ENCODE data around the gene AKT3. TPM values are rescaled to one million over a fixed set of nuclear protein-coding genes. Genes with fewer than 3 reads are reported as not detected.

The AKT3 gene
- polyA plus RNA-seq, 2 of the 4 experiments (the other 2 are of a cell fraction) = 18.4 to 43.5 TPM

- ChIA-PET CTCF (interaction anchor here (1.1 kb wide), 1 partner anchor 33 kb away, joined by 4 read pairs; no protein-coding TSS in a partner anchor), POLR2A (no interaction called here)
- no peak for TF ChIP-seq MAX (IDR thresholded peaks at IDR 0.05)
- no peak overlapping the region for H3K4me3 ChIP-seq
- H3K9me3 ChIP-seq = no peaks in the 10 kb centered on the region
- peaks cover 19% of the 10 kb centered on the region for H3K4me1 ChIP-seq
- FAIRE-seq (no peak), DNase-seq (ENCODE audit: low read depth in 1 of 2, low spot score in 1 of 2) (no peak), ATAC-seq (no peak)
- H3K4me2 ChIP-seq = no peak overlapping the region
- 99% methylated on average over 3 of the region's 3 CpGs for WGBS (ENCODE audit: missing lambda C conversion rate)
- H3K27ac ChIP-seq = no peak overlapping the region
Observed at GRCh38 chr1:243790404-243790803, 59.6 kb downstream of the AKT3 start.

DNA sequence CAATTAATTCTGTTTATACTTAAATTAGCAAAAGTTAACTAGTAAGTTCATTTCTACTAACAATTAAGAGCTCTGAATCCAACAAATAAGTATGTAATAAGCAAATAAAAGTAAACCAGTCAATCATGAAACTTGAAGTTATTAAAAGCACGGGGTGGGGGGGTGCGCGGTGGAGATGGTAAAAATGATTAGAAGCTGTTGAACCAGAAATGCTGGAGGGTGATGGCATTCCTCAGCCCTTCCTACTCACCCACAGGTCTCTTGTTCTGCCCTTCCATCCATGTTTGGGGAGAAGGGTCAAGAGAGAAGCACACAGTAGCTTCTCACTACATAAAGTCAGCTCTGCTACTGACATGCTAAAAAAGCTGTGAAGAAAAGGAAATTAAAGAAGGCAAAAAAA, 63.5 kb downstream of the AKT3 start:
- FAIRE-seq (no peak), ATAC-seq (no peak), DNase-seq (ENCODE audit: low read depth in 1 of 2, low spot score in 1 of 2) (no peak)
- Histone ChIP-seq H3K27ac (no peak overlapping the region), H3K4me2 (no peak overlapping the region), H3K4me1 (peaks cover 5% of the 10 kb centered on the region; the same call in 1 of the 3 replicates), H3K9me3 (no peaks in the 10 kb centered on the region), H3K4me3 (no peak overlapping the region)
- ChIA-PET CTCF (interaction anchor here (1.4 kb wide), 1 partner anchor 12 kb away, joined by 3 read pairs; no protein-coding TSS in a partner anchor), POLR2A (interaction anchor here (0.7 kb wide), 1 partner anchor 187 kb away, joined by 4 read pairs; no protein-coding TSS in a partner anchor)
- 95% methylated on average over 3 of the region's 3 CpGs for WGBS (ENCODE audit: missing lambda C conversion rate)
- no peak for TF ChIP-seq ATOH8 (CRISPR knock-in tag; IDR thresholded peaks at IDR 0.05; ENCODE audit: low read depth)
- no peak for TF ChIP-seq GATA3 (IDR thresholded peaks at IDR 0.05; ENCODE audit: borderline replicate concordance)
- no peak for TF ChIP-seq RFX5 (IDR thresholded peaks at IDR 0.05)
- TF ChIP-seq, protein P1, sequence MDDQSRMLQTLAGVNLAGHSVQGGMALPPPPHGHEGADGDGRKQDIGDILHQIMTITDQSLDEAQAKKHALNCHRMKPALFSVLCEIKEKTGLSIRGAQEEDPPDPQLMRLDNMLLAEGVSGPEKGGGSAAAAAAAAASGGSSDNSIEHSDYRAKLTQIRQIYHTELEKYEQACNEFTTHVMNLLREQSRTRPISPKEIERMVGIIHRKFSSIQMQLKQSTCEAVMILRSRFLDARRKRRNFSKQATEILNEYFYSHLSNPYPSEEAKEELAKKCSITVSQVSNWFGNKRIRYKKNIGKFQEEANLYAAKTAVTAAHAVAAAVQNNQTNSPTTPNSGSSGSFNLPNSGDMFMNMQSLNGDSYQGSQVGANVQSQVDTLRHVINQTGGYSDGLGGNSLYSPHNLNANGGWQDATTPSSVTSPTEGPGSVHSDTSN (IDR thresholded peaks at IDR 0.05) = no peak
- TF ChIP-seq FOSL2 (IDR thresholded peaks at IDR 0.05) = no peak
- no peak for TF ChIP-seq FOSL2 (CRISPR knock-in tag; IDR thresholded peaks at IDR 0.05)
- no peak for TF ChIP-seq USF2 (IDR thresholded peaks at IDR 0.05)
- no peak for TF ChIP-seq EP300 (IDR thresholded peaks at IDR 0.05)
- no peak for TF ChIP-seq HOXB5 (CRISPR knock-in tag; IDR thresholded peaks at IDR 0.05)
- TF ChIP-seq, protein P2, sequence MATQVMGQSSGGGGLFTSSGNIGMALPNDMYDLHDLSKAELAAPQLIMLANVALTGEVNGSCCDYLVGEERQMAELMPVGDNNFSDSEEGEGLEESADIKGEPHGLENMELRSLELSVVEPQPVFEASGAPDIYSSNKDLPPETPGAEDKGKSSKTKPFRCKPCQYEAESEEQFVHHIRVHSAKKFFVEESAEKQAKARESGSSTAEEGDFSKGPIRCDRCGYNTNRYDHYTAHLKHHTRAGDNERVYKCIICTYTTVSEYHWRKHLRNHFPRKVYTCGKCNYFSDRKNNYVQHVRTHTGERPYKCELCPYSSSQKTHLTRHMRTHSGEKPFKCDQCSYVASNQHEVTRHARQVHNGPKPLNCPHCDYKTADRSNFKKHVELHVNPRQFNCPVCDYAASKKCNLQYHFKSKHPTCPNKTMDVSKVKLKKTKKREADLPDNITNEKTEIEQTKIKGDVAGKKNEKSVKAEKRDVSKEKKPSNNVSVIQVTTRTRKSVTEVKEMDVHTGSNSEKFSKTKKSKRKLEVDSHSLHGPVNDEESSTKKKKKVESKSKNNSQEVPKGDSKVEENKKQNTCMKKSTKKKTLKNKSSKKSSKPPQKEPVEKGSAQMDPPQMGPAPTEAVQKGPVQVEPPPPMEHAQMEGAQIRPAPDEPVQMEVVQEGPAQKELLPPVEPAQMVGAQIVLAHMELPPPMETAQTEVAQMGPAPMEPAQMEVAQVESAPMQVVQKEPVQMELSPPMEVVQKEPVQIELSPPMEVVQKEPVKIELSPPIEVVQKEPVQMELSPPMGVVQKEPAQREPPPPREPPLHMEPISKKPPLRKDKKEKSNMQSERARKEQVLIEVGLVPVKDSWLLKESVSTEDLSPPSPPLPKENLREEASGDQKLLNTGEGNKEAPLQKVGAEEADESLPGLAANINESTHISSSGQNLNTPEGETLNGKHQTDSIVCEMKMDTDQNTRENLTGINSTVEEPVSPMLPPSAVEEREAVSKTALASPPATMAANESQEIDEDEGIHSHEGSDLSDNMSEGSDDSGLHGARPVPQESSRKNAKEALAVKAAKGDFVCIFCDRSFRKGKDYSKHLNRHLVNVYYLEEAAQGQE (IDR thresholded peaks at IDR 0.05) = no peak

- no peak for FAIRE-seq
- no peak; a peak in 1 of 6 replicates for ATAC-seq
- 94% methylated on average over 8 of the region's 8 CpGs for WGBS (ENCODE audit: missing lambda C conversion rate)
- Histone ChIP-seq H3K27ac (no peak overlapping the region), H3K4me1 (peaks cover 5% of the 10 kb centered on the region; the same call in 1 of the 3 replicates), H3K4me2 (no peak overlapping the region), H3K9me3 (no peaks in the 10 kb centered on the region), H3K4me3 (no peak overlapping the region)
- ChIA-PET POLR2A (no interaction called here), CTCF (interaction anchor here (0.6 to 0.9 kb wide), 2 partner anchors 9 to 489 kb away, joined by 3 read pairs; no protein-coding TSS in a partner anchor)
- DNase-seq (ENCODE audit: low read depth in 1 of 2, low spot score in 1 of 2) = no peak
- TF ChIP-seq RNF2 (IDR thresholded peaks at IDR 0.05; ENCODE audit: borderline replicate concordance, low read depth) = no peak
- TF ChIP-seq KDM1A (IDR thresholded peaks at IDR 0.05; ENCODE audit: low read depth) = no peak
Observed at GRCh38 chr1:243784506-243784905, 65.5 kb downstream of the AKT3 start.

All from A549 (cell line).